ENCODE measurements around the gene NTF3.
A peak's percentile ranks its signal among the peaks of the same experiment; 100 is the strongest.

Gene NTF3

DNA sequence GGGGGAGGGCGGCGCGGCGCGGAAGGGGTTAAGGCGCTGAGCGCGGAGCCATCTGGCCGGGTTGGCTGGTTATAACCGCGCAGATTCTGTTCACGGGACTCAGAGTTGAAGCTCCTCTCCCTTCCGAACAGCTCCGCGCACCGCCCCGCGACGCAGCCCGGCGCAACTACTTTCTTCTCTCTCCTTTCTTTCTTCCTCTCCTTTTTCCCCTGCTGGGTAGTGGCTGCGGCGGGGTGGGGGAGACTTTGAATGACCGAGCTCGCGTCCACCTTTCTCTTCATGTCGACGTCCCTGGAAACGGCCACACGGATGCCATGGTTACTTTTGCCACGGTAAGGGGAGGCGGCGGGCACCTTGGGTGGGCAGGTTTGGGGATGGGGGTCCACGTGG is at the start of gene NTF3:
Gene NTF3, plus strand, starts transcription at position 98 of the 390 bp plus-strand sequence. Its CDS starts 217 bp downstream, at position 315.
- peak; percentile 79 for DNase-seq (ENCODE audit: low spot score)

DNA sequence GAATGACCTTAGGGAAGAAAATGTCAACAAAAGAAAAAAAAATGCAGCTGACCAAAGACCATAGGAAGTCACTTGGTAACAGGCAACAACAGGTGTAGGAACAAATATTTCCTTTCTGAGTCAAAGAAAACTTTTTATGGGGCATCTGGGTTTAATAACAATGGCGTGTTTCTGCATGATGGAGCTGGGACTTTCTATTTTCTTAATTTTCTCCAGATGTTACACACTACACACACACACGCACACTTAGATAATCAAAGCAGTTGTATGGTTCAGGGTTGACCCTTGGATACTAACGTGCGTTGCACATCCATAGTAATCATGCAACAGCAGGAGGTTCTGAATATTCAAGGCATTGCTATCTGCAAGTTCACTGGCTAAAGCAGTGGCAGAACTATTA is 47.9 kb upstream of the NTF3 start:
- DNase-seq (ENCODE audit: low spot score): no peak

DNA sequence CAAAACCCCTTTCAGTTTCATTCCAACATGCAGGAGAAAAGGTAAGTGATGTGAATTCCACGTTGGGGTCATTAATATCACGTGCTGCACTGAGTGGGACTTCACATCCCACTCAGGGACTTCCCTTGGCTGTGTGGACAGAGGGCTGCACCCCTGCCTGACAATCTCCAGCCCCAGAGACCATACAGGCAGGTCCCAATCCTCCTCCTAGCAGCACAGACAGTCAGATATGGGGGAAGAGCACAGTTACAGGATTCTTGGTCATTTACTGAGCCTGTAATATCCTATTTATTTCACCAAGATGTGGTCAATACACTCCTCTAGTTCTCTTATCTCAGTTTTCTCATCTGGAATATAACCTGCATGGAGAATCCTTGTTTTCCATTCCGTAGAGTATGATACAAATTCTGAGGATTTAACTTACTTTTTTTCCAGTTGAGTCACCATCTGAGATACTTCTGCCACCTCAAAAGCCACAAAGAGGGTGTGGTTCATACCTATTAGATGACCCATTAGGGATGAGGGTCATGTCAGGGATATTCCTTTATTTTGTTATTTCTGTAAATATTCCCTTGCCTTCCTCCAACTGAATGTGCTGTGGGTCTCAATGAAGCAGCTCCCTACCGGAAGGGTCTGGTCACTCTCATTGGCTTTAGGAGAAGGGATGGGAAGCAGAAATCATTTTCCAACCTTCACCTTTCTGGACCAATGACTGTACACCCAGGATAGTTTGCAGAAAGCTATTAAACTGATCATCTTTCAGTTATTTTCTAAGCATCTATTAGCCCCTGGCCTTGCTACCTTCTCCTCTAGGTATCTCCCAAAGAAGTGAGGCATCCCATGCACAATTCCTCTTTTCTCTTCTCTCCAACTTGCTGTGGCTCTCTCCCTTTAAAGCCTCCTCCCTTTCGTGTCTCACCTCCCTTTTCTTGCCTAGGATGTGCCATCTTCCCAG is 43.0 kb upstream of the NTF3 start:
- no peak for DNase-seq (ENCODE audit: low spot score)

DNA sequence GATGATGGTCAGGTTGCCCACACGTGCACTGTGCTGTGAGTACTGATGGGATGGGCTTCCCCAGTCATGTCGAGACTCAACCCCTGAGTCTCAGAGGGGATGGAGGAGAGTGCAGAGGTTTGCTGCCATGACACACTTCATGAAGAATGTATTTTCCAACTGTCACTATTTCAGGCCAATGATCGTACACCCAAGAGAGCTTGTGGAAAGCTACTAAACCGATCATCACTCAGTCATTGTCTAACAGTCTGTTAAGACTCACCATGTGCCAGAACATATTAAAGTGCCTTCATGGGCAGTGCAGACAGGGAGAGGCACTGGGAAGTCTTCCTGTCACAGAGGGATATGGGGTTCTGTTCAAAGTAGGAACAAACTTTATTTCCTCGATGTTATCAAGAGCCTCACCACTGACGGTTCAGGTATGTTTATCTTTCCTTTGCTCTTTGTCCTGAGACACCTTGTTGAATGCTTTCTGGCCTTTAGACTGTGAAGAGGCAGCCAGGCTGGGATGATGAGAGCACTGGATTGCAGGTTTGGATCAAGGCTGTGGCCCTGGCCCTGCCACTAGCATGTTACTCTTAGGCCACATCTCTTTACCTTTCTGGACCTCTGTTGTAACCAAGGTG is 41.6 kb upstream of the NTF3 start:
- no peak for DNase-seq (ENCODE audit: low spot score)

DNA sequence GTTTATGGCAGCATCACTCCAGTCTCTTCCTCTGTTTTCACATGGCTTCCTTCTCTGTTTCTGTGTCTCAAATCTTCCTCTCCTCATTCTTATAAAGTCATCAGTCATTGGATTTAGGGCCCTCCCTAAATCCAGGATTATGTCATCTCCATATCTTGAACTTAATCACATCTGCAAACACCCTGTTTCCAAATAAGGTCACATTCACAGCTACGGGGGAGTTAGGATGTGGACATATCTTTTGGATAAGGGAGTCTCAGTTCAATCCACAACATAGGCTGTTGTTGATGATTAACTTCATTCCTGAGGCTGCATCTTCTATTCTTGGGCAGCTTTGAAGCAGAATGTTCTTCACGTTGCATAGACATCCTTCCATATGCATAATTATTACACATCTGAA is 40.3 kb upstream of the NTF3 start:
- peak; percentile 35 for DNase-seq (ENCODE audit: low spot score)

DNA sequence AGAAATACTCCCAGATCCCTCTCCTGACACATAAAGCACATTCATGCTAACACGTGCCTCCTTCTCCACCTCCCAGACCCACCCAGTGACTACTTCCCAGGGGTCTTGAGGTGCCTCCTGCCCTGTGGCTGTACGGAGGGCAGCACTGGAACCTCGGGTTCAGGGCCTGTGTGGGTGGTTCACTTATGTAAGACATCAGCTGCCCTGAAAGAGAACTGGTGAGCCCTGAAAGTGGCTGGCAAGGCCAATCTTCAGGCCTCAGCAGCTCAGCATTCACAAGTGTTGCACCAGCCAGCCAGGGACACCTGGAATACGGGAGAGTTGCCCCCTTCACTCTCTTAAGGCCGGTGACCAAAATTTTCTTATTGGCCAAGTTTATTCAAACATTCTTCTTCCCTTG is 38.9 kb upstream of the NTF3 start:
- no peak for DNase-seq (ENCODE audit: low spot score)

DNA sequence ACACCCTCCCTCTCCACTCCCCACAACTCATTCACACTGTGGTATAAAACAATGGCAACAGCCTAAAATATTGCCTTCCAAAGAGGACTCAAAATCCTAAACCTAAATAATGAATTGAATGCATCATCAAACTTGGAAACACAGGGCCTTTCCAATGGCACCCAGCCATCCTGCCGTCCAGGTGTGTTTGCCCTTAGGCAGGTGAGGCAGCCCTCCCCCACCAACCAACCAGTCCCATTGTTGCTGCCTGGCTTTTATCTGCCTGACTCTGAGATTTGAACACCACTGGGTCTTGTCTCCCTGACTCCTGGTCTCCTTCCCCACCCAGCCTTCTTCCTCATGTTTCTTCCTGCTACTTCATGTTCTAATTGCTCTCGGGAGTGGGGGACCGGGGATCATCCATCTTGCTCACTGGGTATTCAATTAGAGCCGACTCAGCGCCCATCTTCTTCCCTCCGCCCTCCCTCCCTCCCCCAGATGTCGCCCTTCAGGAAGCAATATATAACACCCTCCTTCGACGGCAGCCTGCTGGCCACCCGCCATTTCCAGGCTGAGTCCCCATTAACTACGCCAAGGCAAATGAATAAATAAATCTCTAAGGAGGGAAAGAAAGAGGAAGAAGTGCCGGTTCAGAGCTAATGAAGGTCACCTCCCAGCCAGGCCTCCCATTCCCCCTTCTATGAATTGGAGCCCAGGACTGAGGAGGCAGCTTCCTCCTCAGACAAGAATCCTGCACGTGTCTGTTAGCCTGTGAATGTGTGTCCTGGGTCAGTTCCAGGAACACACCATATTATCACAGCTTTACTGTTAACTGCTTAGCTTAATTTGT is 36.3 kb upstream of the NTF3 start:
- no peak for DNase-seq (ENCODE audit: low spot score)

DNA sequence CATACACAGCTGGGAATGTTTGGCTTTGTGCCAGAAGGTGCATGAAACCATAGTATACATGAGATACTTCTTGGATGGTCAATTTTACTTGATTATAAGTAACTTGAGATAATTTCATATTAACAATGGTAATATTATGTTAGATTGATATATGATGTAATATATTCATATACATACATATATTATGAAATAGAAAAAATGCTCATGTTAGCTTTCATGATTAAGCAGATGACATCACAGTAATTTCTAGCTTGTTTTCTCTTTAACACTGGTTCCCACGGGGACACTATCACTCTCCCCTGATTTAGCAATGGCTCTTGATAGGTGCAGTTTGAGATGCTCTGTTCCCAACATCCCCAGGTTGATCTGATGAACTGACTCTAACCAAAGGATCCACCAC is 35.4 kb upstream of the NTF3 start:
- no peak for DNase-seq (ENCODE audit: low spot score)

DNA sequence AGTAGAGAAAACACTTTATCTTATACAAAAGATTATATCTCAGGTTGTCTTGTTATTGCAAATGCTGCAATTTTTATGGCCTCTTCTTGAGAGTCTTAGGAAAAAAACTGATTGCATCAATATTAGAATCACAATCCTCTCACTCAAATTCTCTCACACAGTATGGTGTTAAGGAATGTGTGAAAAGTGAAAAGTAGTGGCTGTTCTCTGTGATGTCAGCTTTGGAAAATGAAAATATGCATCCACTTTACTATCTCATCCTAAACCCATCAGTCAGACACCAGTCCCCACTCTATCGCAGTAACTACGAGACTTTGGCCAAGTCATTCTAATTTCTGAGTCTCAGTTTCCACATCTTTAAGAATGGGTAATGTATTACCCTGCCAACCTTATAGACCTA is 32.6 kb upstream of the NTF3 start:
- DNase-seq (ENCODE audit: low spot score): no peak

DNA sequence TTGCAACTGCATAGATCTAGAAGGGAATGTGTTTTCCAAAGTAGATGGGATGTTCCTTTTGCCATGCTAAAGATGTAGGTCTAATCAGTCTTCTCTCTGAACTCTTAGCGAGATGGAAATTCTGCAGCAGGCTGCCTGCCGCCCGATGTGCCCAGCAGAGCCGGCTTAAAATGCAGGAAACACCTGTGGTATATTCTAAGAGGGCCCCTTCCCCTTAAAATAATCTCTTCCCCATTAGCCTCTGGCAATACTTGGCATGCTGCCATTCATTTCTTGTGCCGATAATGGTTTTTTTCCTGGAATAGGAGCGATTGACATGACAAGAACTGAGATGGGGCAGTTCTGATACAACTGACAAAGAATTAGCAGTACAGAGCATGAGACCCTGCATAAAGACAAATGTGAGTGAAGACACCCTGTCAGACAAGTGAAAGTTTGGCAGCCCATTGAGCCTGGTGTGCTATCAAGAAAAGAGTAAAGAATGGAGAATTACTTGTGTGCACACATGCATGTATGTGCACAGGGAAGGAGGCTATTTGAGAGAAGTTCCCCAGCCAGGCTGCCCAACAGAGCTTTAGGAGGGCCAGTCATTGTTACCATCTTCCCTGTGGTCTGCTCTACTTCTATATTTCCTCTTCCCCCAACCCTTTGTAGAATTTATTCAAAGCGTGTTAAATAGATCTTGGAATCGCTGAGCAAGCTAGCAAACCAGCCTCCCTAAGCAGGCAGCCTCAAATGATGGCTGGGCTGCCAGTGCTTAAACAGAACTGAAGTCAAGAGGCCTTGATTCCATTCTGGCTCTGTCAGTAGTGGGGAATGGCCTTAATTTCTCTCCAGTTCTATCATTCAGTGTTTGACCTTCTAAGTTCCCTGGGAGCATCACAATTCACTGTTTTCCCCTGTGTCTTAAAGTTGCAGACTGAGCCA is 29.6 kb upstream of the NTF3 start:
- DNase-seq (ENCODE audit: low spot score): no peak

DNA sequence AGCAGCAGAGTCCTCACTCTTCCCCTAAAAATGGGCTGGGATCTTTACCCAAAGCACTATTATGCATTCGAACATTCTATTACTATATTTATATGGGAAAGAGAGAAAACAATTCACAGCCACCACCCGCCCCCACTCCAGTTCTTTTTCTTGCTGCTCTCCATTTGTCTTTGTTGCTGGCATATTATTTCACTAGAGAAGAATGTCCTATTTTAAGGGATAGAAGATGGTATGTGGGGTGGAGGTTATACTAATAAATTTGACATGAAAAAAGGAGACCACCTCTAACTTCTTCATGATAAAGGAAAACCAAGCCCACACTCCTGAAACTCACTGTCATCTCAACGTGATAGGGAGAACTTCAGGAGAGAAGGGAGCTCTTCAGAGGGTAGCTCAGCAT is 28.5 kb upstream of the NTF3 start:
- no peak for DNase-seq (ENCODE audit: low spot score)

DNA sequence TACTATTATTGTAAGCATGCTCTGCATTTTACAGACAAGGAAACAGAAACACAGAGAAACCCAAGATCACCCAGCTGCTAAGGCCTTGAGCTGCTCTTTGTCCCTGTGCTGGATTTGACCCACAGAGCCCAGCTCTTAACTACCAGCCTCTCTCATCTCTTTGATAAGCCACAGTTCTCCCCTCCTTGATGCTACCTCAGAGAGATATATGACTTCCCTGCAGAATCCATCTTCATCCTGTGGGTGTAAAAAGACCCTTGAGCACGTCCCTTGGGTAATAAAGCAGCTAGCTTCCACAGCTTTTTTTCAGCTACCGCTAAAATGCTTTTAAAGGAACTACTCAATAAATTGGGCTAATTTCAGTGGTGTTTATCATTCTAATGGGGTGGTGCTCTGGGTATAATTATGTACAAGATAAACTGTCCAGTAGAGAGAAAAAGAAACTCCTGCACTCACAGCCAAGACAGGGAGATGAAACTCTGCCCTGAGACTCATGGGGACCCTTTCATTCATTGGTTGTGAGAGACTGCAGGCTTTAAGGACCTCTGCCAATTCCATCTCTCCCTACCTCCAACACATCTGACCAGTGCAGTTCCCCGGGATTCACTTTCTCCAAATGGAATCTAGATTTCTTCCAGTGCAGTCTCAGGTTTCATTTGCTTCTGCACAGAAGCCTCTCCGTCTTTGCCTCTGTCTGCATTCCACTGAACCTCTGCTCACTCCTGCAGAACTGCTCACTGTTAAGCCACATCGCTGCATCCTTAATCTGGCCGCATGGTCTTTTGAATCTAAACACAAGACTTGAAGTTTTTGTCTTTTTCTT is 24.7 kb upstream of the NTF3 start:
- no peak for DNase-seq (ENCODE audit: low spot score)

DNA sequence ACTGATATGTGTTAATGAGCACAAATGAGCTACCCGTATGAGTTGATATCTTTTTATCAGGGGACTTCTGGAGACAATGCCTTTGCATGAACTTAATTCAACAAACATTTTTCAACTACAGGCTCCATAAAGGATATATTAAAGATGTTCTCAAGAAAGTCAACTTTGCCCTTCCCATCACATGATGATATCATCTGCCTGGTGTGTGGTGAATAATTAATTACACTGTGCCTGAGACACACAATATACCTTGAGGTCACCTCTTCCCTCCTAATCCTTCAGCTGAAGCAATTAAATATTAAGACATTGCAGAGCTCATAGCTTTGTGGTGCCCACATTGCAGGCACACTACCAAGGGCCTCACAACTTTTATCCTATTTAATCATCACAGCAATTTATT is 22.3 kb upstream of the NTF3 start:
- DNase-seq (ENCODE audit: low spot score): no peak

DNA sequence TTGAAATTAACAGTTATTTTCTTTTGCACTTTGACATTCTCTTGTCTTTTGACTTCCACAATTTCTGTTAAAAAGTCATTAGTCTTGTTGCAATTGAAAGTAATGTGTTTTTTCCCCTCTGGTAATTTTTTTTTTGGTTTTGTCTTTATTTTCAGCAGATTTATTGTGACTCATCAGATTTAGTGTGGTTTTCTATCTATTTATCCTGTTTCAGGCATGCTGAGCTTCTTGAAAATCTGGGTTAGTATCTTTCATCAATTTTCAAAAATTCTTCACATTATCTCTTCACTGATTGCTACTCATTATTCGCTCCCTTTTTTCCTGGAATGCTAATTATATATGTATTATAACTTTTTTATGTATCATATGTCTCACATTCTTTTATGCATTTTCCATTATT is 15.3 kb upstream of the NTF3 start:
- DNase-seq (ENCODE audit: low spot score): no peak

DNA sequence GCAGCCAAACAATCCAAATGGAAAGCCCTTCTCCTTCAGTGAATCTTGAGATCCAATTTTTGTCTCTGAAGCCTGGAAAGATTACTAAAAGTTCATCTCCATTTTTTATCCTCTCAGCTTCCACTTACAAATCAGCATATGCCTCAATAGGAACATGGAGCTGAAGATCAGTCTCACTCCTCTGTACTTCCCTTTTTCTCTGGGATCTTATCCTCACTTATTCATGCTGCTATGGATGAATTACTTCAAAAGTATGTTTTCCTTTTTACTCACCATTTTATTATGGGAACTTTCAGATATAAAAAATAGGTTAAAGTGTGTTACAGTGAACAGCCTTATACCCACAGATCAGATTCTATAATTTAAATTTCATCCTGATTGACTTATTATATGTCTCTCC is 14.4 kb upstream of the NTF3 start:
- no peak for DNase-seq (ENCODE audit: low spot score)

DNA sequence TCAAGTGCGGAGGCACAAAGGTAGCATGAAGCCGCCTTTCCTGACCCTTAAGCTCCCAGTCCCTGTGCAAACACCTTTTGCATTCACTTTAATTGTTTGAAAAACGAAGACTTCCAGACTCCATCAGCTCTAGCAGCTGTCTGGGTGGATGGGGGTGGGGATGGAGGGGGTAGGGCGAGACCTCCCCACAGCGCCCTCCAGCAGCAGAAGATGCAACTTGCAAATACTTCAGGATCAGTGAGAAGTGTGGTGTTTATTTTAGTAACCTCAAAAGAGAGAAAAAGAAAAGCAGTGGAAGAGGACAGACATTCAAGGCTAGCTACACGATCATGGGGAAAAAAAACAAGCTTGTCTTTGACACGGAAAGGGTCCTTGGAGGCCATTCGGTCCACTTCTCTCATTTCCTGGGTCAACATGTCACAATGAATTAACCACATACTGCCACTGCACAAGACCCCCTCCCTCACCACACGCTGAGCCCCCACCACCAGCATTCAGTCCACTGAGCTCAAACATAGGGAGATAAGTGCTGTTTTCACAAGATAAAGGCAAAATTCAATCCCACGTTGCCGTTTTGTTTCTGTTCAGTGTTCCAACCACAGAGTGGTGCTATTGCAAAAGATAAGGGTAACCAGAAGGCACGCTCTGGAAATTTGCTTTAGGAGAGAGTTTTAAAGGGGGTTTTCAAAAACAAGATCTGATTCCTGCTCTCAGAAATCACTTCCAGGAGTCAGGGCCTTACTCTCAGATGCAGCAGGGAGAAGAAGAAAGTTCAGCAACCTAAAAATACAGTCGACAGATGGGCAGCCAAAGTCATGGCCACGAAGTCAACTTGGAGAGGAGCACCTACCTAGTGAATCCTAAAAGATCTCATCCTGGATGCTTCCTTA is 3.3 kb upstream of the NTF3 start:
- DNase-seq (ENCODE audit: low spot score): peak; percentile 72

DNA sequence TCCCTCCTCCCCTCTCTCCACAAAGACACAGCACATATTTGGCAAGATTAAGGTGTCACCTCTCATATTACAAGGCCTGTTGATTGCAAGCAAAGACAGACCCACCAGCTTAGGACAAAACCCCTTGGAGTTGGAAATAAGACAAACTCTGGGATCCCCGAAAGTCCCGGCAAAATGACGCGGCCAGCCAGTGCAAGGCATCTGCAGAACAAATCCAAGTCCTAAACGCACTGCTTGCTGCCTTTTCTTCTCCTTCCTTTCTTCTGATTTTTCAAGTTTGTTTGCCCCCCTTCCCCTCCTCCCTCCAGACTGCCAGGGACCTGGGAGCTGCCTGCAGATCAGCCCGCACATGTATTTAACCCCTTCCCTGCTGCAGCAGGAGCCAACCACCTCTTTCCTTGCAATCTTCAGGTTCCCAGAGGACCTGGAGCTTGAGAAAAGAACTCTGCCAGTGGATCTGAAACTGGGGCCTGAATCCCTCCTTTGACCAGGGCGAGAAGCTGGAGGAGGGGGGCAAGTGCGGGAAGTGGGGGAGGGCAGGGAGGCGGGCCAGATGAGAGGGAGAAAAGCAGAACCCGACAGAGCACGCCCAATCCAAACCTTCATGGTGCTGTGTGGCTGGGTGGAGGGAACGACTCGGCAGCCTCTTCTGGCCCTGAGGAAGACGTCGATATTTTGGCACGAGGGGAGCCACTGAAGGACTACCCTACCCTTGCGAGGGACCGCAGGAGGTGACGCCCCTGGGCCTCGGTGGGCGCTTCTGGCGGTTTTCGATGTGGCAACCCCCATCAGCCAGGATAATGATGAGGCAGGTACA is 2.0 kb upstream of the NTF3 start:
- DNase-seq (ENCODE audit: low spot score): no peak
